Endothelial cell of umbilical vein (primary cell): ENCODE measurements around the gene BMPER. TPM values are rescaled to one million over a fixed set of nuclear protein-coding genes. Genes with fewer than 3 reads are reported as not detected.

Experiments
- BruUV-seq: library from RNA; stranded (reverse); fragments of 400-500 nt; replicated peaks from 2 replicates; lab custom pipeline; 2021; lab: Mats Ljungman, UMichigan
- CTCF ChIA-PET: fragments of 300-600, 350-600 bp; sonication (Branson Sonifier 250); formaldehyde crosslinking; loops from one replicate; lab custom pipeline; 2021; ENCODE audit warnings: antibody characterized with exemption, inconsistent platforms; lab: Charles Lee
- POLR2A ChIA-PET: fragments of 300-600, 350-600 bp; sonication (Branson Sonifier 250); formaldehyde crosslinking; loops from one replicate; lab custom pipeline; 2021; ENCODE audit warnings: antibody characterized with exemption, inconsistent platforms; lab: Charles Lee
- DNase-seq: peaks from one replicate; pipeline ENCODE4 v3.0.0-alpha.2; 2011; ENCODE audit warnings: low read depth, low spot score
- FAIRE-seq: peaks from 2 replicates; lab custom pipeline; 2011; peaks lifted over from hg19 to GRCh38; lab: Jason Lieb, UNC
- H2AFZ ChIP-seq: 2 replicates; pipeline ENCODE4 v1.6.0; 2012; ENCODE audit warnings: low read depth, low read length, control low read depth, inconsistent platforms
- H3K27ac ChIP-seq: 2 replicates; pipeline ENCODE4 v1.5.1; 2011; ENCODE audit warnings: low read depth, mild to moderate bottlenecking, control low read depth, low read length, moderate library complexity; ENCODE audit not compliant: insufficient read depth
- H3K27me3 ChIP-seq, 2 experiments: 2 replicates each; pipeline versions ENCODE4 v1.6.0 to v1.6.1; 2011; ENCODE audit warnings: low read length in 2 of 2, mixed read lengths in 1 of 2; ENCODE audit not compliant: control insufficient read depth in 2 of 2, insufficient read depth in 2 of 2
- H3K36me3 ChIP-seq, 2 experiments: 2 replicates in 1 of 2; 3 replicates in 1 of 2; pipeline ENCODE4 v1.5.1; 2011; ENCODE audit warnings: low read length in 2 of 2, mild to moderate bottlenecking in 1 of 2, moderate library complexity in 1 of 2; ENCODE audit not compliant: control insufficient read depth in 2 of 2, insufficient read depth in 2 of 2; ENCODE audit errors: extremely low read depth in 1 of 2
- H3K4me1 ChIP-seq: 3 replicates; pipeline ENCODE4 v1.5.1; 2011; ENCODE audit warnings: mild to moderate bottlenecking, low read length; ENCODE audit not compliant: control insufficient read depth, insufficient read depth; ENCODE audit errors: extremely low read depth
- H3K4me2 ChIP-seq: 2 replicates; pipeline ENCODE4 v1.6.1; 2011; ENCODE audit warnings: low read length, control low read depth, mixed read lengths; ENCODE audit not compliant: insufficient read depth
- H3K4me3 ChIP-seq, 3 experiments: fragments of 200-600 bp in 1 of 3; sonication (generic), shearing (Covaris generic) in 1 of 3; replicated peaks in 1 of 3; 2 replicates each; pipeline ENCODE4 v1.5.1; 2011 to 2016; ENCODE audit warnings: control low read depth in 3 of 3, low read length in 3 of 3, mild to moderate bottlenecking in 2 of 3, inconsistent platforms in 1 of 3, low read depth in 1 of 3, moderate library complexity in 1 of 3; ENCODE audit not compliant: insufficient read depth in 1 of 3
- H3K79me2 ChIP-seq: 2 replicates; pipeline ENCODE4 v1.6.0; 2012; ENCODE audit warnings: low read length, inconsistent platforms; ENCODE audit not compliant: control insufficient read depth, insufficient read depth
- H3K9ac ChIP-seq: replicated peaks from 2 replicates; pipeline ENCODE3; 2011; ENCODE audit warnings: low read length, control low read depth; ENCODE audit not compliant: insufficient read depth; ENCODE audit errors: extremely low read depth
- H3K9me1 ChIP-seq: replicated peaks from 3 replicates; pipeline ENCODE4 v1.6.0; 2011; ENCODE audit warnings: mild to moderate bottlenecking, low read length; ENCODE audit not compliant: control insufficient read depth, insufficient read depth; ENCODE audit errors: extremely low read depth
- H3K9me3 ChIP-seq: replicated peaks from 2 replicates; pipeline ENCODE4 v1.5.1; 2012; ENCODE audit warnings: low read length, inconsistent platforms; ENCODE audit not compliant: control insufficient read depth, insufficient read depth
- H4K20me1 ChIP-seq: replicated peaks from 2 replicates; pipeline ENCODE3; 2011; ENCODE audit warnings: mild to moderate bottlenecking, low read length; ENCODE audit not compliant: control insufficient read depth, insufficient read depth; ENCODE audit errors: extremely low read depth
- CTCF ChIP-seq, 2 donors: IDR thresholded peaks; 1 replicate in 1 of 2; 2 replicates in 1 of 2; pipeline ENCODE4 v1.5.1; 2011; ENCODE audit warnings: low read length in 2 of 2, mild to moderate bottlenecking in 2 of 2, moderate library complexity in 2 of 2, control low read depth in 1 of 2, inconsistent platforms in 1 of 2, low read depth in 1 of 2; ENCODE audit not compliant: insufficient read depth in 1 of 2; ENCODE audit errors: extremely low read depth in 1 of 2
- EZH2 ChIP-seq: IDR thresholded peaks from 2 replicates; pipeline ENCODE4 v1.6.1; 2012; ENCODE audit warnings: borderline replicate concordance, low read depth, mild to moderate bottlenecking, moderate library complexity, low read length, inconsistent platforms; ENCODE audit not compliant: severe bottlenecking
- FOS ChIP-seq: IDR thresholded peaks from 2 replicates; pipeline ENCODE4 v1.6.1; 2011; ENCODE audit warnings: mild to moderate bottlenecking, low read length, moderate library complexity, borderline replicate concordance; ENCODE audit not compliant: insufficient read depth
- GATA2 ChIP-seq: IDR thresholded peaks from 2 replicates; pipeline ENCODE4 v1.7.0; 2011; ENCODE audit warnings: low read depth, mild to moderate bottlenecking, moderate library complexity, mixed read lengths, low read length; ENCODE audit not compliant: insufficient read length, insufficient read depth
- JUN ChIP-seq: IDR thresholded peaks from 2 replicates; pipeline ENCODE4 v1.6.1; 2011; ENCODE audit warnings: borderline replicate concordance, low read depth; ENCODE audit not compliant: insufficient read length, insufficient read depth
- MAX ChIP-seq: IDR thresholded peaks from 2 replicates; pipeline ENCODE4 v1.6.1; 2011; ENCODE audit not compliant: insufficient read depth, insufficient read length
- MYC ChIP-seq: IDR thresholded peaks from one replicate; pipeline ENCODE4 v1.6.1; 2011; ENCODE audit warnings: mild to moderate bottlenecking, low read depth, low read length
- POLR2A ChIP-seq: IDR thresholded peaks from 2 replicates; pipeline ENCODE4 v1.6.1; 2012; ENCODE audit warnings: low read depth, mild to moderate bottlenecking, control low read depth, low read length
- POLR2AphosphoS5 ChIP-seq: IDR thresholded peaks from 2 replicates; pipeline ENCODE4 v1.6.1; 2012; ENCODE audit warnings: low read depth, mild to moderate bottlenecking, control low read depth, low read length, moderate library complexity; ENCODE audit not compliant: insufficient read depth
- dilution Hi-C: fragments of 300-500 bp; cut with MboI; formaldehyde crosslinking; loops from one replicate; pipeline ENCODE4 v1.15.0; 2019; ENCODE audit warnings: low sequenced_read_pairs; ENCODE audit not compliant: extremely low pct_ligation_motif_present
- intact Hi-C: fragments of 100-400 bp; cut with micrococcal nuclease; formaldehyde crosslinking; loops from one replicate; pipeline ENCODE4 v1.10.0; 2022
- polyA plus RNA-seq, 4 experiments: library from polyadenylated mRNA; depleted of rRNA in 3 of 4; stranded (reverse) in 3 of 4; unstranded in 1 of 4; fragments of >200 nt; gene quantifications; 2 replicates each; pipeline versions ENCODE4 v1.2.1 to v1.2.3, GENCODE V29; 2011 to 2012; ENCODE audit warnings: missing spikeins in 1 of 4
- total RNA-seq: library from RNA; stranded (reverse); gene quantifications from 2 replicates; pipeline ENCODE4 v1.2.3, GENCODE V29; 2021

Gene BMPER
- total and polyA plus RNA-seq, 2 donors (not counting 3 experiments of a cell fraction or from before 2014, with no cell fraction given) = 0.10 to 0.13 TPM

- CTCF ChIA-PET = interaction anchor here (0.9 to 2.6 kb wide), 8 partner anchors 9 to 206 kb away, joined by 3 to 12 read pairs (median 3); no protein-coding TSS in a partner anchor
- Histone ChIP-seq H3K36me3 (no peaks in the 10 kb centered on the region), H2AFZ (no peak overlapping the region), H3K9ac (no peak overlapping the region), H3K4me1 (no peaks in the 10 kb centered on the region), H3K4me3 (no peak overlapping the region), H3K4me2 (no peak overlapping the region), H3K79me2 (no peaks in the 10 kb centered on the region), H3K9me1 (no peaks in the 10 kb centered on the region), H3K27me3 (no peaks in the 10 kb centered on the region), H4K20me1 (no peaks in the 10 kb centered on the region), H3K9me3 (no peaks in the 10 kb centered on the region), H3K27ac (no peak overlapping the region)
- dilution Hi-C loops (no loop called here), intact Hi-C loops (loop anchor here (5.0 kb wide), 1 partner anchor 1118 kb away; no protein-coding TSS in a partner anchor)
- FAIRE-seq (no peak), DNase-seq (no peak)
- BruUV-seq = no TSS peak
- POLR2A ChIA-PET = no interaction called here
- TF ChIP-seq MAX (no peak), FOS (no peak), POLR2A (no peak), POLR2AphosphoS5 (no peak), JUN (no peak), GATA2 (no peak), EZH2 (no peak), MYC (no peak), CTCF (IDR thresholded peaks at IDR 0.05; ENCODE audit: extremely low read depth in 1 of 2, insufficient read depth in 1 of 2, low read depth in 1 of 2, low read length in 2 of 2) (no peak)
These were observed 19.8 kb upstream of the BMPER start for GRCh38 chr7:33885290-33886148.
